Measurements from ENCODE around the gene ESYT2. TPM values are rescaled to one million over a fixed set of nuclear protein-coding genes. Genes with fewer than 3 reads are reported as not detected.

Gene ESYT2
- total RNA-seq, 4 donors from 2014 or later, result 209 to 286 (median 230) TPM

- TF ChIP-seq CTCF (IDR thresholded peaks at IDR 0.05) (no peak), POLR2AphosphoS5 (IDR thresholded peaks at IDR 0.05) (no peak), POLR2A (IDR thresholded peaks at IDR 0.05) (no peak), EP300 (IDR thresholded peaks at IDR 0.05) (no peak)
- Histone ChIP-seq H3K27me3 (no peaks in the 10 kb centered on the region), H3K27ac (peak overlapping the region; percentile 58 to 90 (median 80)), H3K9me3 (no peaks in the 10 kb centered on the region), H3K4me3 (no peak overlapping the region), H3K4me1 (peaks cover 11 to 49% (median 20%) of the 10 kb centered on the region in 3 donors), H3K36me3 (peaks cover 0 to 56% of the 10 kb centered on the region in 2 donors)
- ATAC-seq, result no peak
- 56 to 84% methylated on average over 10 of the region's 10 CpGs for WGBS, 2 donors (ENCODE audit: low coverage in 1 of 2)
Measured at GRCh38 chr7:158777793-158778192, 51.5 kb downstream of the ESYT2 start.

DNA sequence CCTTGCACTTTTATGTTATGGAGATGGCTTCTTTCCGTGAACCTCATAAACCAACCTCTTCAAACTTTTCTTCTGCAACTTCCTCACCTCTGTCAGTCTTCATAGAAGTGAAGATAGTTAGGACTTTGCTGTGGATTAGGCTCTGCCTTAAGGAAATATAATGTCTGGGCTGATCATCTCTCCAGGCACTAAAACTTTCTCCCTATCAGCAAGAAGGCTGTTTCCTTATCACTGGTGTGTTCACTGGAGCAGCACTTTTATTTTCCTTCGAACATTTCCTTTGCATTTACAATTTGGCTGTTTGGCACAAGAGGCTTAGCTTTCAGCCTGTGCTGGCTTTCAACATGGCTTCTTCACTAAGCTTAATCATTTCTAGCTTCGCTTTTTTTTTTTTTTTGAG is 52.8 kb downstream of the ESYT2 start:
- ATAC-seq, result no peak
- WGBS, 2 donors (ENCODE audit: low coverage in 1 of 2), result 92 to 100% methylated on average over 3 of the region's 3 CpGs
- no peak overlapping the region for H3K4me3 ChIP-seq
- H3K27ac ChIP-seq, result peak overlapping the region in 2 of 4 donors; percentile 89 to 90
- no peaks in the 10 kb centered on the region for H3K27me3 ChIP-seq
- no peak for TF ChIP-seq POLR2AphosphoS5 (IDR thresholded peaks at IDR 0.05)
- no peak for TF ChIP-seq CTCF (IDR thresholded peaks at IDR 0.05)
- TF ChIP-seq EP300 (IDR thresholded peaks at IDR 0.05), result no peak
- no peak for TF ChIP-seq POLR2A (IDR thresholded peaks at IDR 0.05)
- peaks cover 11 to 39% (median 20%) of the 10 kb centered on the region in 3 donors for H3K4me1 ChIP-seq
- peaks cover 0 to 61% of the 10 kb centered on the region in 2 donors for H3K36me3 ChIP-seq
- no peaks in the 10 kb centered on the region for H3K9me3 ChIP-seq

DNA sequence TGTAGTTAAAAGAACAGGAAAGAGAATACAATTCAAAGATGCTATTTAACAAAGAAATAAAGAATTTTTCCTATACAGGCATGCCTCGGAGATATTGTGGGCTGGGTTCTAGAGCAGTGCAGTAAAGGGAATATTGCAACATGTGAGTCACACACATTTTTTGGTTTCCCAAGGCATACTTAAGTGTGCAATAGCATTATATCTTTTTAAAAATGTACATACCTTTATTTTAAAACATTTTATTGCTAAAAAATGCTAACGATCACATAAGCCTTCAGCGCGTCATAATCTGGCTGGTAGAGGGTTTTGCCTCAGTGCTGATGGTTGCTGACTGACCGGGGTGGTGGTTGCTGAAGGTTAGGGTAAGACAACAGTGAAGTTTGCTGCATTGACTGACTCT is 54.4 kb downstream of the ESYT2 start:
- Histone ChIP-seq H3K4me1 (peaks cover 9 to 29% (median 18%) of the 10 kb centered on the region in 3 donors), H3K9me3 (no peaks in the 10 kb centered on the region), H3K27me3 (no peaks in the 10 kb centered on the region), H3K36me3 (peaks cover 0 to 59% of the 10 kb centered on the region in 2 donors), H3K27ac (no peak overlapping the region), H3K4me3 (no peak overlapping the region)
- TF ChIP-seq EP300 (IDR thresholded peaks at IDR 0.05) (no peak), POLR2A (IDR thresholded peaks at IDR 0.05) (no peak)
- WGBS, 2 donors (ENCODE audit: low coverage in 1 of 2), result 93 to 94% methylated on average over 5 of the region's 5 CpGs
- no peak for ATAC-seq

DNA sequence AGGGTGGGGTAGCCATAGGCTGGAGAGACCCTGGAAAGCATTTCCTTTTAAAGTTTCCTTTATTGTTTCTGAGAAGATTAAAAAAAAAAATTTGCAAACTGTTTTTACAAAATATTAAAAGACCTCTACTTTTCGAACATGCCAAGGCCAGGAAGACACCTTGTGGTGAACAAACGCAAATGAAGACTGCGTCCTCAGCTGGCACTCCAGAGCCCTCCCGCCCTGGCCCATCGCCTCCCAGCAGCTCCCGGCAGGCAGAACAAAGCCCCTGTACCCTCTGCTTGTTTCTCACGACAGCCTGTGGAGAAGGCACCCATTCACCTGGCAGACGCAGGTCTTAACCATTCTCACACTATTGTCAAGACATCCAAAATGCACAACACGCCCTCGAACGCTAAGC is 56.4 kb downstream of the ESYT2 start:
- Histone ChIP-seq H3K9me3 (no peaks in the 10 kb centered on the region), H3K4me1 (peaks cover 0 to 9% (median 0%) of the 10 kb centered on the region in 3 donors), H3K36me3 (peaks cover 0 to 69% of the 10 kb centered on the region in 2 donors), H3K27ac (no peak overlapping the region), H3K4me3 (no peak overlapping the region), H3K27me3 (no peaks in the 10 kb centered on the region)
- 76 to 79% methylated on average over 5 to 9 of the region's 11 CpGs for WGBS, 2 donors (ENCODE audit: low coverage in 1 of 2)
- TF ChIP-seq EP300 (IDR thresholded peaks at IDR 0.05) (no peak), CTCF (IDR thresholded peaks at IDR 0.05) (no peak), POLR2A (IDR thresholded peaks at IDR 0.05) (no peak), POLR2AphosphoS5 (IDR thresholded peaks at IDR 0.05) (no peak)
- ATAC-seq, result no peak

GRCh38 chr7:158771213-158771834 is 58.0 kb downstream of the ESYT2 start:
- WGBS, 2 donors (ENCODE audit: low coverage in 1 of 2), result 86 to 92% methylated on average over 1 to 2 of the region's 16 CpGs
- Histone ChIP-seq H3K4me3 (no peak overlapping the region), H3K27ac (no peak overlapping the region), H3K9me3 (no peaks in the 10 kb centered on the region), H3K36me3 (peaks cover 0 to 77% of the 10 kb centered on the region in 2 donors), H3K27me3 (no peaks in the 10 kb centered on the region), H3K4me1 (no peaks in the 10 kb centered on the region)
- TF ChIP-seq POLR2AphosphoS5 (IDR thresholded peaks at IDR 0.05), result no peak
- no peak for TF ChIP-seq EP300 (IDR thresholded peaks at IDR 0.05)
- TF ChIP-seq POLR2A (IDR thresholded peaks at IDR 0.05), result no peak
- TF ChIP-seq CTCF (IDR thresholded peaks at IDR 0.05), result no peak
- ATAC-seq, result no peak
